HEK293T (cell line): ENCODE data around the gene MYH3.

Source experiments
- CTCF ChIA-PET: fragments of 350-600 bp; formaldehyde crosslinking; extraction: SDS; loops from one replicate; lab custom pipeline; 2021; ENCODE audit warnings: antibody characterized with exemption, inconsistent platforms; lab: Yijun Ruan, JAX
- POLR2A ChIA-PET: fragments of 350-600 bp; formaldehyde crosslinking; extraction: SDS; loops from one replicate; lab custom pipeline; 2020; ENCODE audit warnings: antibody characterized with exemption, inconsistent platforms; lab: Yijun Ruan, JAX
- DNase-seq: peaks from one replicate; pipeline ENCODE4 v3.0.0; 2012; ENCODE audit warnings: mixed read lengths; ENCODE audit errors: extremely low spot score
- ARNT ChIP-seq: fragments of 450-650 bp; IDR thresholded peaks from 2 replicates; pipeline ENCODE4 v1.6.1; 2017; ENCODE audit warnings: mild to moderate bottlenecking
- BHLHE40 ChIP-seq: fragments of 450-650 bp; IDR thresholded peaks from 2 replicates; pipeline ENCODE4 v1.6.1; 2016; ENCODE audit warnings: mild to moderate bottlenecking, moderate library complexity, borderline replicate concordance
- CTBP1 ChIP-seq: fragments of 450-650 bp; IDR thresholded peaks from 2 replicates; pipeline ENCODE4 v1.6.1; 2016; ENCODE audit warnings: borderline replicate concordance
- ELF4 ChIP-seq: fragments of 450-650 bp; IDR thresholded peaks from 2 replicates; pipeline ENCODE4 v1.6.1; 2017; ENCODE audit warnings: antibody characterized with exemption
- FOXA1 ChIP-seq: fragments of 450-650 bp; IDR thresholded peaks from 2 replicates; pipeline ENCODE4 v1.6.1; 2016; ENCODE audit warnings: mild to moderate bottlenecking
- FOXK2 ChIP-seq: fragments of 450-650 bp; IDR thresholded peaks from 2 replicates; pipeline ENCODE4 v1.6.1; 2016; ENCODE audit warnings: mild to moderate bottlenecking
- FOXM1 ChIP-seq: fragments of 450-650 bp; IDR thresholded peaks from 2 replicates; pipeline ENCODE4 v1.6.1; 2017; ENCODE audit warnings: mild to moderate bottlenecking, borderline replicate concordance
- HDGF ChIP-seq: fragments of 450-650 bp; IDR thresholded peaks from 2 replicates; pipeline ENCODE4 v1.6.1; 2017; ENCODE audit warnings: antibody characterized with exemption, borderline replicate concordance
- L3MBTL2 ChIP-seq: fragments of 450-650 bp; conservative IDR thresholded peaks from 2 replicates; pipeline ENCODE4 v1.6.1; 2016; ENCODE audit warnings: mild to moderate bottlenecking
- LEF1 ChIP-seq: fragments of 450-650 bp; IDR thresholded peaks from 2 replicates; pipeline ENCODE4 v1.6.1; 2017; ENCODE audit warnings: mild to moderate bottlenecking, borderline replicate concordance
- NFRKB ChIP-seq: fragments of 450-650 bp; IDR thresholded peaks from 2 replicates; pipeline ENCODE4 v1.6.1; 2016; ENCODE audit warnings: mild to moderate bottlenecking, moderate library complexity
- SP1 ChIP-seq: fragments of 450-650 bp; IDR thresholded peaks from 2 replicates; pipeline ENCODE4 v1.6.1; 2017
- SUZ12 ChIP-seq: fragments of 450-650 bp; IDR thresholded peaks from 2 replicates; pipeline ENCODE4 v1.6.1; 2016; ENCODE audit warnings: mild to moderate bottlenecking
- TARDBP ChIP-seq: fragments of 450-650 bp; IDR thresholded peaks from 2 replicates; pipeline ENCODE4 v1.6.1; 2016
- ZNF384 ChIP-seq: fragments of 450-650 bp; IDR thresholded peaks from 2 replicates; pipeline ENCODE4 v1.6.1; 2016
- TF ChIP-seq, protein P1 (sequence below): fragments of 450-650 bp; IDR thresholded peaks from 2 replicates; pipeline ENCODE4 v1.6.1; 2016

The MYH3 gene

DNA sequence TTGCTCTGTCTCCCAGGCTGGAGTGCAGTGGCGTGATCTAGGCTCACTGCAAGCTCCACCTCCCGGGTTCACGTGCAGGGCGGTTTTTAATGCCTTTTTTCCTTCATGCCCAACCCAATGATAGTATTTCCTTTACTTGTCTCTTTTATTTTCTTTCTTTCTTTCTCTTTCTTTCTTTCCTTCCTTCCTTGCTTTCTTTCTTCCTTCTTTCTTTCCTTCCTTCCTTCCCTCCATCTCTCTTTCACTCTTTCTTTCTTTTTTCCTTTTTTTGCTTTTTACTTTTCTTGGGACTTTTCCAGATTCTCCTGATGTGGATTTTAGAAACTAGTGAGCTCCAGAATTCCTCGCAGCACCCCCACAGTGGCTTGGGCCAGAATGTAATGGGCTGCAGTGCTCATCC, 3.1 kb downstream of the MYH3 start:
- ChIA-PET POLR2A (no interaction called here), CTCF (interaction anchor here (1.6 kb wide), 1 partner anchor 27 kb away, joined by 3 read pairs; no protein-coding TSS in a partner anchor)
- TF ChIP-seq, protein P1, sequence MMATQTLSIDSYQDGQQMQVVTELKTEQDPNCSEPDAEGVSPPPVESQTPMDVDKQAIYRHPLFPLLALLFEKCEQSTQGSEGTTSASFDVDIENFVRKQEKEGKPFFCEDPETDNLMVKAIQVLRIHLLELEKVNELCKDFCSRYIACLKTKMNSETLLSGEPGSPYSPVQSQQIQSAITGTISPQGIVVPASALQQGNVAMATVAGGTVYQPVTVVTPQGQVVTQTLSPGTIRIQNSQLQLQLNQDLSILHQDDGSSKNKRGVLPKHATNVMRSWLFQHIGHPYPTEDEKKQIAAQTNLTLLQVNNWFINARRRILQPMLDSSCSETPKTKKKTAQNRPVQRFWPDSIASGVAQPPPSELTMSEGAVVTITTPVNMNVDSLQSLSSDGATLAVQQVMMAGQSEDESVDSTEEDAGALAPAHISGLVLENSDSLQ, result no peak
- TF ChIP-seq L3MBTL2, result no peak
- TF ChIP-seq CTBP1, result no peak
- no peak for TF ChIP-seq NFRKB
- no peak for TF ChIP-seq FOXM1
- no peak for TF ChIP-seq TARDBP
- no peak for TF ChIP-seq ARNT
- no peak for TF ChIP-seq ELF4
- DNase-seq, result no peak

DNA sequence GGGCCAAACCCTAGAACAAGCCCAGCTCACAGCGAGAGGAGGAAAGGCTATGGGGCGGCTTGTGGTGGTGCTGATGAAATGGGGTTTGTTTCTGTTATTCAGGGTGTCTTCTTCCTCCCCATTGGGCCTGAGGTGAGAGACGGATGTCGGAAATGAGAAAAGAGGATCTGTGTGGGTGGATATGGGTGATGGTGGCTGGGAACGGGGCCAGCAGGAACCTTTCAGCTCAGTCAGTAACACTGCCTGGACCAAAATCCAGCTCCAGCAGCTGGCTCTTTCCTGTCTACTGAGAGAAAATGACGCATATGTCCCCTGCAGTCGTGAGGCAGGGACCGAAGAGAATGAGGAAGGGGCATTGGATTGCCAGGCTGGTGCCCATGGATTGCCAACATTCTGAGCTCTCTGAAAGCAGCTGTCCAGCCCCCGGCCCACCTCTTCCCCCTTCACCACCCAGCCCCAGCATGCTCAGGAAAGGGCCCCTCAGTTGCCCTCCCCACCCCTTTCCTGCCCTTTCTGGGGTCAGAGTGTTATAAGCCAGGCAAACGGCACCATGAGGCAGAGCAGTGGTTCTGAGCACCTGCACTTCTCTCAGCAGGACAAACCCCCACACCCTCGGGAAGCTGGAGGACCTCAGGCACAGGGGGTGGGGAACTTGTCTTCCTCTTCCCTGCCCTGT, 4.0 kb downstream of the MYH3 start:
- TF ChIP-seq TARDBP, result no peak
- no peak for TF ChIP-seq FOXA1
- no peak for TF ChIP-seq BHLHE40
- TF ChIP-seq SP1, result no peak
- TF ChIP-seq CTBP1, result no peak
- TF ChIP-seq, protein P1, result no peak
- no peak for TF ChIP-seq FOXK2
- DNase-seq, result no peak
- ChIA-PET POLR2A (no interaction called here), CTCF (interaction anchor here (1.2 to 1.6 kb wide), 2 partner anchors 12 to 26 kb away, joined by 3 to 4 read pairs; no protein-coding TSS in a partner anchor)

DNA sequence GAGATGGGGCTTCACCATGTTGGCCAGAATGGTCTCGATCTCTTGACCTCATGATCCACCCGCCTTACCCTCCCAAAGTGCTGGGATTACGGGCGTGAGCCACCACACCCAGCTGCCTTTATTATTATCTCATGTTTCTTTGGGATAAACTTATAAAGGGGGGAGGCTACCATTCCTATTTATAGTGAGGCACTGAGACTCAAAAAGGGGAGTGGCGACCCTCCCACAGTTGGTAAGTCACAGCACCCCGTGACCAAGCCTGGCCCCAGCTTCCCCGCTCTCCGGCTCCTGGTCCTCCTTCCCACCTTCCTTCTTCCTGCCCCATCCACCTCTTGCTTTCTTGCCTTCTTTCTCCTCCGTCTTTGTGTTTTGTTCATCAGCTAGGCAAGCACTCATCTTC, 5.2 kb downstream of the MYH3 start:
- POLR2A ChIA-PET, result no interaction called here
- DNase-seq, result no peak
- TF ChIP-seq ZNF384 (no peak), BHLHE40 (no peak), FOXA1 (no peak), L3MBTL2 (no peak), HDGF (no peak), CTBP1 (no peak), SP1 (no peak), TARDBP (no peak), SUZ12 (no peak), FOXM1 (no peak), LEF1 (no peak), ELF4 (no peak)
- TF ChIP-seq, protein P1, result no peak
- CTCF ChIA-PET, result interaction anchor here (0.6 kb wide), 1 partner anchor 68 kb away, joined by 3 read pairs; no protein-coding TSS in a partner anchor

DNA sequence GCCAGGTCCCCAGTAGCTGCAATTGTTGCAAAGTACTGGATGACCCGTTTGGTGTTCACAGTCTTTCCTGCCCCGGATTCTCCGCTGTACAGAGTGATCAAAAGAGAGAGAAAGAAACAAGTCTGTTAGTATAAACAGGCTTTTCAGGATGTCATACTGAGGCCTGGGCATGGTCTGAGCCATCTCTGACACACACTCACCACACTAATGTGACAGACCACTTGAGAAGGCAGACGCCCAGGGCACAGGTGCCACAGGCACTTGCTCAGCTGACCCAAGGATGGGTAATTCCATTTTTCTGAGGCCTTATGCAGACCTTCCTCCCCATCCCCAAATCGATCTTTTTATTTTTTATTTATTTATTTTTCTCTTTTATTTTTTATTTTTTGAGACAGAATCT, 7.5 kb downstream of the MYH3 start:
- ChIA-PET POLR2A (no interaction called here), CTCF (no interaction called here)
- TF ChIP-seq, protein P1, result no peak
- TF ChIP-seq ELF4, result no peak
- TF ChIP-seq FOXM1, result no peak
- TF ChIP-seq NFRKB, result no peak
- no peak for TF ChIP-seq CTBP1
- TF ChIP-seq ZNF384, result no peak
- no peak for TF ChIP-seq FOXA1
- TF ChIP-seq TARDBP, result no peak
- no peak for TF ChIP-seq SP1
- TF ChIP-seq L3MBTL2, result no peak
- no peak for TF ChIP-seq ARNT
- no peak for TF ChIP-seq FOXK2
- TF ChIP-seq SUZ12, result no peak
- no peak for TF ChIP-seq HDGF
- no peak for TF ChIP-seq LEF1
- TF ChIP-seq BHLHE40, result no peak
- no peak for DNase-seq

DNA sequence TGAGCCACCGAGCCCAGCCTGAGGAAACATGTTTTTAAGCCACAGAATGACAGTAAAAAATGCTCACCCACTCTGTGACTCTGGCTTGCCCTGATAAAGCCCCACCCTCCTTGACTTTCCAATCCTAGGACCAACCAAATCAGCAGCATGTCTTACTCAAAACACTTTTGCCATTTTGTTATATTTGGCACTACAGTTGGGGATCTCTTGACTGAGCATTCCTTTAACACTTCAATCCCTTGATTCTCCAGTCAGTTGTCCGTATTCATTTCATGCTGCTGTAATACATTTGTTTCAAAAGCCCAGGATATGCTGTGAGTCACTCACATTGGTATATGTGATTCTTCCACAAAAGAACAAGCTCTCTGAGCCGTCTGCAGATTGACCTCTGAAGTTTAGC, 8.2 kb downstream of the MYH3 start:
- CTCF ChIA-PET, result no interaction called here
- TF ChIP-seq LEF1 (no peak), FOXA1 (no peak), ZNF384 (no peak), SUZ12 (no peak), ELF4 (no peak)
- POLR2A ChIA-PET, result no interaction called here
- no peak for DNase-seq

DNA sequence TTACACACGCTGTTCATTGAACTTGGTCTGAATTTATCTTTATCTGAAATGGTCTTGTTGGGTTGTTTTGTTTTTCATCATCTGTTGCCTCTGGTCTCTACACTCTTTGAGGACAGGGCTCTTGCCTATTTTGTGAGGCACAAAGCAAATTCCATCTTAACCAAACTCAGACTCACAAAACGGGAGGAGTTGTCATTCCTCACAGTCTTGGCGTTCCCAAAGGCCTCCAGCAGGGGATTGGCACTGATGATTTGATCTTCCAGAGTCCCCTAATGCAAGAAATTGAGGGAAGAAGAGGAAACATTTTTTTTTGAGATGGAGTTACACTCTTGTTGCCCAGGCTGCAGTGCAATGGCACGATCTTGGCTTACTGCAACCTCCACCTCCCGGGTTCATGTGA, 8.7 kb downstream of the MYH3 start:
- CTCF ChIA-PET, result no interaction called here
- no peak for DNase-seq
- TF ChIP-seq SUZ12 (no peak), FOXA1 (no peak), CTBP1 (no peak), LEF1 (no peak), L3MBTL2 (no peak), FOXK2 (no peak), ZNF384 (no peak), ELF4 (no peak), BHLHE40 (no peak), NFRKB (no peak)
- TF ChIP-seq, protein P1, result no peak
- POLR2A ChIA-PET, result no interaction called here
